LNCaP clone FGC (cell line): ENCODE measurements around the gene RAB11FIP4.
A peak's percentile ranks its signal among the peaks of the same experiment; 100 is the strongest.

Experiments
- DNase-seq: peaks from one replicate; pipeline ENCODE4 v3.0.0-alpha.2; 2011; ENCODE audit warnings: low read depth
- H3K4me3 ChIP-seq: 2 replicates; pipeline ENCODE4 v1.5.1; 2011; ENCODE audit warnings: mild to moderate bottlenecking, low read depth, low read length, control low read depth
- TF ChIP-seq, protein P1 (sequence below): IDR thresholded peaks from 2 replicates; pipeline ENCODE4 v1.5.1; 2012; ENCODE audit warnings: mild to moderate bottlenecking; ENCODE audit not compliant: control insufficient read depth, insufficient read depth; ENCODE audit errors: extremely low read depth

Gene RAB11FIP4

DNA sequence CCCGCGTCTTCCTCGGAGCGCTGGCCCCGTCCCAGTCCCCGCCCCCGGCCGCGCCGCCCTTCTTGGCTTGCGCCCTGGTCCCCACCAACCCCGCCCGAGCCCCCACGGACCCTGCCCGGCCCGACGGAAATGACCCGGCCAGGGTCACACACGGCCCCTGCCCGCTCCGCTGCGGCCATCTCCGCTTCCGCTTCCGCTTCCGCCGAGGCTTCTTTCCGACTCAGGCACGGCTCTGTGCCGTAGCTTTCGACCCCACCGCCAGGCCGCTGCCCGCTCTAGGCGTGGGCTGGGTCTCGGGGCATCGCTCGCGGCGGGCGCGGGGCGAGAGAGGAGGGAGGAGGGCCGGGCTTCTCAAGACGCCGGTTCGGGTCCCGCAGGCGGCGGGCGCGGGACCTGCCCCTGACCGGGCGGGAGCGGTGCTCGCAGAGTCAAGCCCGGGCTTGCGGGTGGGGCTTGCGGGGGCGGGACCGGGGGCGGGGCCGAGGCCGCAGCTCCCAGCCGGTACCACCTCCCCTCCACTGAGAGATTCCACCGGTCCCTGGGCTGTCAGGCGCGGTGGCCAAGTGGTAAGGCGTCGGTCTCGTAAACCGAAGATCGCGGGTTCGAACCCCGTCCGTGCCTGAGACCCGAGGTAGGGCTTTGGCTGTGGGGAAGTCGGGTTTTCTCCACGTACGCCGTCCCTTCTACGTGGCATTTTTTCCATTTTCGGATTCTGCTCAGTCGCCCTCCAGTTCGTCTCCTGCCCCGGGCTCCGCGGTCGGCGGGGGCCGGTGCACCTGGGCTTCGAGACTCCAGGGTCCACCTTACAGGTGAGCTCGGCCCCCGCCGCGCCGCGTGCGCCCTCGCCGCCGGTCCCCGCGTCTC is 158.3 kb downstream of the RAB11FIP4 start:
- peak overlapping the region; percentile 86 for H3K4me3 ChIP-seq
- TF ChIP-seq, protein P1, sequence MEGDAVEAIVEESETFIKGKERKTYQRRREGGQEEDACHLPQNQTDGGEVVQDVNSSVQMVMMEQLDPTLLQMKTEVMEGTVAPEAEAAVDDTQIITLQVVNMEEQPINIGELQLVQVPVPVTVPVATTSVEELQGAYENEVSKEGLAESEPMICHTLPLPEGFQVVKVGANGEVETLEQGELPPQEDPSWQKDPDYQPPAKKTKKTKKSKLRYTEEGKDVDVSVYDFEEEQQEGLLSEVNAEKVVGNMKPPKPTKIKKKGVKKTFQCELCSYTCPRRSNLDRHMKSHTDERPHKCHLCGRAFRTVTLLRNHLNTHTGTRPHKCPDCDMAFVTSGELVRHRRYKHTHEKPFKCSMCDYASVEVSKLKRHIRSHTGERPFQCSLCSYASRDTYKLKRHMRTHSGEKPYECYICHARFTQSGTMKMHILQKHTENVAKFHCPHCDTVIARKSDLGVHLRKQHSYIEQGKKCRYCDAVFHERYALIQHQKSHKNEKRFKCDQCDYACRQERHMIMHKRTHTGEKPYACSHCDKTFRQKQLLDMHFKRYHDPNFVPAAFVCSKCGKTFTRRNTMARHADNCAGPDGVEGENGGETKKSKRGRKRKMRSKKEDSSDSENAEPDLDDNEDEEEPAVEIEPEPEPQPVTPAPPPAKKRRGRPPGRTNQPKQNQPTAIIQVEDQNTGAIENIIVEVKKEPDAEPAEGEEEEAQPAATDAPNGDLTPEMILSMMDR, result no peak
- peak; percentile 77 for DNase-seq

DNA sequence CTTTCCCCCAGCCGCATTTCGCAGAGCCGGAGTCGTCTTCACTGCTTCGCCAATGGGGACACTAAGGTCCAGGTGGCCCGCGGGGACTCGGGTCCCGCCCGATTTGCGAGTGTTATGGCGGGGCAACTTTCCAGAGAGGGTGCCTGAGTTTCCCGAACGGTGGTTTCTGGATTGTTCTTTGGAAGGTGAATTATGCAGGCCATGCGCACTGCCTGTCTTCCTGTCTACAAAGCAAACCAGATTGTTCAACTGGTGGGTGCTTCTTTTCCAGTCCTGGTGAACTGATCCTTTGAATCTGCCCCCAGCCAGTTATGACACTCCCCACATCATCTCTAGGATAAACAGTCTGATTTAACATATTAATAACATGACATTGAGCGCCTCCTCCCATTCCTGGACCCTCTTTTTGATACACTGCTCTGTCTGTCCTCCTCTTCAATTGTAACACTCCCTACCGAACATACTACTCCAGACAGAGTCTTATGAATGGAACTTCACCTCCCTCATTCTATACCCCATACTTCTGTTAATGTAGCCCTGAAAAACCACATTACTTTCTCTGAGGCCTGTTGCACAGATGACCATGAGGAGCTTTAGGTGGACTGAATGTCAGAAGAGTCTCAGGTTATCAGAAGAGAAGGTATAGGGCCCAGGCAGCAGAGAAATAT is 159.0 kb downstream of the RAB11FIP4 start:
- TF ChIP-seq, protein P1, result no peak
- peak overlapping the region; percentile 86 for H3K4me3 ChIP-seq
- no peak for DNase-seq

DNA sequence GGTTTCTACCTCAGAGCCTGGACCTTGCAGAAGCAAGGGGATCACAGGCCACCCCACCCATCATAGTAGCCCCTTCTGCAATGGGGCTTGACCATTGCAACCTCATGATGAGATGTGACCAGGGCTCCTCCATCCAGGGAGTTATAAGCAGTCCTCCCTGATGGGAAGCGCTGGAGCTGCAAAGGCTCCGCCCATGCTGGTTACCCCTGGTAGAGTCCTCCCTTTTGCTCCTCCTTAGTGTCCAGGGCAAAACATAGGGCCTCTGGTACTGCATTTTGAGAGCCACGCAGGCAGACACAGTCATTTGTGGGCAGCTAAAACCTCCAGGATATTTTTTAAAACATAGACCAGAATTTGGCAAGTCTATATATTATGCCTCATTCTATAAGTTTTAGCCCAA is 161.1 kb downstream of the RAB11FIP4 start:
- no peak overlapping the region for H3K4me3 ChIP-seq
- TF ChIP-seq, protein P1, result no peak
- DNase-seq, result no peak

DNA sequence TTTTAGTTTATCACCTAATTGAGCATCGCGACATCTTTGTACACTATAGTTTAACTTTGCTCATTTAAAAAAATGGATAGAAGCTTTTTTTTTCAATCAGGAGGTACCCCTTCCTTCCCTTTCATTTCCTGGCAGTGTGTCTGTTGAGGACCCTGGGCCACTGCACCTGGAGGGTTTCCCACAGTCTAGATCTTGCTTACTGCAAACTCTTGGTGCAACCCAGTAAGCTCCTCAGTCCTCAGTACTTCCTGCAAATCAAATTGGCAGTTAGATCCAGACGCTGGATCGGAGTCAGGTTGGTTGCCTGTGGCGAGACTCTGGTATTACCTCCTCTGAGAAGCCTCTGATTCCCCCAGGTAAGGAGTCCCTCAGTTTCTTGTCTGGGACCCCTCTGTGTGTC is 162.0 kb downstream of the RAB11FIP4 start:
- DNase-seq, result no peak
- H3K4me3 ChIP-seq, result no peak overlapping the region
- TF ChIP-seq, protein P1, result no peak

DNA sequence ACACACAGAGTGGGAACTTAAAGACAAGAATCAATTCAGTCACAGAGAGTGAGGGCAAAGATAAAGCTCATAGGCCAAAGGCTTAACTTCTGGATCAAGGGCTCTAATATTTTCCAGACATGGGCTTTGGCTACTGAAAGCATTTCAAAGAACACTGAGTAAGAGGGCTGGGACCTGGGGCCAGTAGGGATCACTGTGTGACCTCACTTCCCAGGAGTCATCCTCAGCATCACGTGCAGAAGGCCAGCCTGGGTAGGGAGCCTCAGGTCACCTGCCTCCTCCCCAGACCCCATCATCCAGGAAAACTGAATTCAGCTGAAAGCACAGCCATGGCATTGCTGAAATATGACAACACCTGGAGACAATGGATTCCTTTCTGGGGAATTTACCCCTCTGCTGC is 163.5 kb downstream of the RAB11FIP4 start:
- TF ChIP-seq, protein P1, result no peak
- no peak for DNase-seq
- H3K4me3 ChIP-seq, result no peak overlapping the region

DNA sequence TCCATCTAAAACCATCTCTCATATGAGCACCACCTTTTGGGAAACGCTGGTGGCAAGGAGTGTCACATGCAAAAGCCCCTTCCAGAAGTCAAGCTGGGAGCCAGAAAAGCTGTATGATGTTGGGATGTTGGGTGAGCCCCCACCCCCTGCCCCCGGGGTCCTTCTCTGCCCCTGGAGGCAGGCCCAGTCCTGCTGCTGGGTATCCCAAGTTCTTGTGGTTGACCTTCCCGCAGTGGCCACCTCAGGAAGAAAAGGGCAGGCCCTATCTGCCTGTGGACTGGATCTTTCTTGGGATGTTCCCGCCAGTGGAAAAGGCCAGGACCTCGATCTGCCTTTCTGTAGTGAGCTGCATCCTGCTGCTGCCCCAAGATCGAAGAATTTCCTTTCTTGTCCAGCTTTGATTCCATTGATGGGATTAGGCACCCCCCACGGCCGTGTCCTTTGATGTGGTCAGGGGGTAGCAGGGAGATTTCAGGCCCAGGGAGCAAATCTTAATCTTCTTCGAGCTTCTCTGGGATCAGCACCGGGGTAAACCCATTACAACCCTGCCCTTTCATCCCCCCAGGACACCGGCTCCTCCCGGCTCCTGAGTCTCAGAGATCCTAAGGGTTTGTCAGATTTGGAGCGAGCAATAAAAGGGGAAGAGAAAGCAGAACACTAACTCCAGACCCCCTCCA is 165.6 kb downstream of the RAB11FIP4 start:
- no peak for DNase-seq
- TF ChIP-seq, protein P1, result no peak

More for the DNA sequence above, 165.6 kb downstream of the RAB11FIP4 start:
- H3K4me3 ChIP-seq, result no peak overlapping the region
